Activated B cell treated with CpG ODN at 0.5 μM for 24 hours (primary cell): ENCODE data around the gene PTGDR2. TPM values are rescaled to one million over a fixed set of nuclear protein-coding genes. Genes with fewer than 3 reads are reported as not detected.

Experiments
- ATAC-seq: fragments of 200-7000 bp; cut with Tn5 transposase; one replicate; pipeline ENCODE4 v1.10.0; 2021; ENCODE audit warnings: low read depth, mild to moderate bottlenecking, moderate library complexity
- CTCF ChIA-PET: fragments of 350-600 bp; sonication (Branson Sonifier 250); formaldehyde crosslinking; loops from one replicate; lab custom pipeline; 2021; ENCODE audit warnings: antibody characterized with exemption; lab: Charles Lee
- POLR2A ChIA-PET: fragments of 350-600 bp; sonication (Branson Sonifier 250); formaldehyde crosslinking; loops from one replicate; lab custom pipeline; 2021; ENCODE audit warnings: antibody characterized with exemption; lab: Charles Lee
- DNase-seq: peaks from one replicate; pipeline ENCODE4 v3.0.0; 2022
- H3K27ac Mint-ChIP-seq: one replicate; pipeline ENCODE4 v1.8.0; 2020; ENCODE audit warnings: mixed read lengths
- H3K27me3 Mint-ChIP-seq: one replicate; pipeline ENCODE4 v1.8.0; 2021; ENCODE audit warnings: mixed read lengths
- H3K36me3 Mint-ChIP-seq: one replicate; pipeline ENCODE4 v1.8.0; 2021; ENCODE audit warnings: low read depth, mixed read lengths
- H3K4me1 Mint-ChIP-seq: one replicate; pipeline ENCODE4 v1.8.0; 2021; ENCODE audit warnings: mixed read lengths
- H3K4me3 Mint-ChIP-seq: one replicate; pipeline ENCODE4 v1.8.0; 2020; ENCODE audit warnings: mild to moderate bottlenecking, mixed read lengths
- H3K9me3 Mint-ChIP-seq: one replicate; pipeline ENCODE4 v1.8.0; 2020; ENCODE audit warnings: mixed read lengths
- CTCF ChIP-seq: fragments of 200-600 bp; IDR thresholded peaks from one replicate; pipeline ENCODE4 v1.8.0; 2022; ENCODE audit warnings: antibody characterized with exemption, mild to moderate bottlenecking
- intact Hi-C: fragments of 100-400 bp; cut with micrococcal nuclease; formaldehyde crosslinking; loops from one replicate; pipeline ENCODE4 v1.15.1; 2024
- total RNA-seq: library from RNA; stranded (reverse); gene quantifications from 2 replicates; pipeline ENCODE4 v1.2.3, GENCODE V29; 2022

PTGDR2 gene
- total RNA-seq, 1 donor from 2014 or later: not detected

GRCh38 chr11:60871378-60872061 lies 15.8 kb upstream of the PTGDR2 start:
- H3K4me3 Mint-ChIP-seq: no peak overlapping the region
- H3K27me3 Mint-ChIP-seq: no peaks in the 10 kb centered on the region
- H3K9me3 Mint-ChIP-seq: no peaks in the 10 kb centered on the region
- no peaks in the 10 kb centered on the region for H3K36me3 Mint-ChIP-seq
- no peak for TF ChIP-seq CTCF
- intact Hi-C loops: no loop called here
- ATAC-seq: no peak
- DNase-seq: no peak
- no peak overlapping the region for H3K27ac Mint-ChIP-seq
- POLR2A ChIA-PET: no interaction called here
- CTCF ChIA-PET: interaction anchor here (1.0 kb wide), 1 partner anchor 28 kb away, joined by 4 read pairs; no protein-coding TSS in a partner anchor
- H3K4me1 Mint-ChIP-seq: no peaks in the 10 kb centered on the region

GRCh38 chr11:60870733-60871377 lies 15.1 kb upstream of the PTGDR2 start:
- H3K27me3 Mint-ChIP-seq: no peaks in the 10 kb centered on the region
- POLR2A ChIA-PET: no interaction called here

GRCh38 chr11:60870276-60870675 lies 14.5 kb upstream of the PTGDR2 start:
- H3K4me3 Mint-ChIP-seq: no peak overlapping the region
- no peaks in the 10 kb centered on the region for H3K4me1 Mint-ChIP-seq
- H3K27me3 Mint-ChIP-seq: no peaks in the 10 kb centered on the region
- no peak for TF ChIP-seq CTCF
- intact Hi-C loops: no loop called here
- ChIA-PET POLR2A (no interaction called here), CTCF (no interaction called here)
- no peak for DNase-seq
- no peak for ATAC-seq
- no peak overlapping the region for H3K27ac Mint-ChIP-seq
- no peaks in the 10 kb centered on the region for H3K36me3 Mint-ChIP-seq
- no peaks in the 10 kb centered on the region for H3K9me3 Mint-ChIP-seq

More at GRCh38 chr11:60870733-60871377, 15.1 kb upstream of the PTGDR2 start:
- TF ChIP-seq CTCF: no peak
- no peaks in the 10 kb centered on the region for H3K4me1 Mint-ChIP-seq
- ATAC-seq (no peak), DNase-seq (no peak)
- no peaks in the 10 kb centered on the region for H3K36me3 Mint-ChIP-seq
- H3K27ac Mint-ChIP-seq: no peak overlapping the region
- CTCF ChIA-PET: interaction anchor here (1.0 kb wide), 1 partner anchor 28 kb away, joined by 4 read pairs; no protein-coding TSS in a partner anchor
- H3K4me3 Mint-ChIP-seq: no peak overlapping the region
- intact Hi-C loops: no loop called here
- H3K9me3 Mint-ChIP-seq: no peaks in the 10 kb centered on the region

- H3K4me3 Mint-ChIP-seq: no peak overlapping the region
- POLR2A ChIA-PET: no interaction called here
Measured at GRCh38 chr11:60869451-60869825, 13.7 kb upstream of the PTGDR2 start.

More at GRCh38 chr11:60869451-60869825, 13.7 kb upstream of the PTGDR2 start:
- H3K4me1 Mint-ChIP-seq: no peaks in the 10 kb centered on the region
- H3K27me3 Mint-ChIP-seq: no peaks in the 10 kb centered on the region
- TF ChIP-seq CTCF: no peak
- intact Hi-C loops: no loop called here
- no peaks in the 10 kb centered on the region for H3K9me3 Mint-ChIP-seq
- ATAC-seq (no peak), DNase-seq (no peak)
- no peaks in the 10 kb centered on the region for H3K36me3 Mint-ChIP-seq
- CTCF ChIA-PET: no interaction called here
- no peak overlapping the region for H3K27ac Mint-ChIP-seq
